ENCODE results near the gene B3GALNT2.

DNA sequence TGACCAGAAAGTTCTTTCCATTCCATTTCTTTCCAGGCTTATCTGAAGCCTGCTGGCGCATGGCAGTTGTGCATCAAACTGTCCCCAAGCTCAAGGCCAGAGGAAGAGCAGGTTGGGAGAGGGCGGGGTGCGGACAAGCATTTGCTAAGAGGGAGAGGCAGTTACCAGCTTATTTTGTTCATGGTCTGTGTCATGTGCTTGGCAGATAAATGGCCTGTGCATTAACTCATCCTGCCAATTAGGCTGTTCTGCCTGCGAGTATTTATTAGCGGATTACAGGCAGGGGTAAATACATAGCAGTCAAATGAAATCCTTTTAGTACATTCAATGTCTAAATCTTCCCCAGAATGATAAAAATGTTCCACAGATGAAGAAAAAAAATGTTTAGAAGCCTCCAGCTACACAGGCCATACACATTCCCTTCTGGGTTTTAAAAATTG is 48.9 kb upstream of the B3GALNT2 start:
- TF ChIP-seq, protein P1, sequence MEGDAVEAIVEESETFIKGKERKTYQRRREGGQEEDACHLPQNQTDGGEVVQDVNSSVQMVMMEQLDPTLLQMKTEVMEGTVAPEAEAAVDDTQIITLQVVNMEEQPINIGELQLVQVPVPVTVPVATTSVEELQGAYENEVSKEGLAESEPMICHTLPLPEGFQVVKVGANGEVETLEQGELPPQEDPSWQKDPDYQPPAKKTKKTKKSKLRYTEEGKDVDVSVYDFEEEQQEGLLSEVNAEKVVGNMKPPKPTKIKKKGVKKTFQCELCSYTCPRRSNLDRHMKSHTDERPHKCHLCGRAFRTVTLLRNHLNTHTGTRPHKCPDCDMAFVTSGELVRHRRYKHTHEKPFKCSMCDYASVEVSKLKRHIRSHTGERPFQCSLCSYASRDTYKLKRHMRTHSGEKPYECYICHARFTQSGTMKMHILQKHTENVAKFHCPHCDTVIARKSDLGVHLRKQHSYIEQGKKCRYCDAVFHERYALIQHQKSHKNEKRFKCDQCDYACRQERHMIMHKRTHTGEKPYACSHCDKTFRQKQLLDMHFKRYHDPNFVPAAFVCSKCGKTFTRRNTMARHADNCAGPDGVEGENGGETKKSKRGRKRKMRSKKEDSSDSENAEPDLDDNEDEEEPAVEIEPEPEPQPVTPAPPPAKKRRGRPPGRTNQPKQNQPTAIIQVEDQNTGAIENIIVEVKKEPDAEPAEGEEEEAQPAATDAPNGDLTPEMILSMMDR (conservative IDR thresholded peaks at IDR 0.05; ENCODE audit: low read length), result no peak
- no peak for TF ChIP-seq EZH2phosphoT487 (IDR thresholded peaks at IDR 0.05; ENCODE audit: borderline replicate concordance)

Data from Loucy (cell line).